Osteoblast (primary cell): ENCODE results near the gene CNTD1. TPM values are rescaled to one million over a fixed set of nuclear protein-coding genes. Genes with fewer than 3 reads are reported as not detected.

Experiments
- DNase-seq: peaks from one replicate; pipeline ENCODE4 v3.0.0; 2011; ENCODE audit warnings: low spot score, mixed read lengths; ENCODE audit not compliant: insufficient read length; ENCODE audit errors: missing footprints
- H2AFZ ChIP-seq: 2 replicates; pipeline ENCODE4 v1.6.0; 2011; ENCODE audit warnings: mild to moderate bottlenecking, low read length
- H3K27ac ChIP-seq: 2 replicates; pipeline ENCODE4 v1.5.1; 2011; ENCODE audit warnings: mild to moderate bottlenecking, low read depth, low read length, moderate library complexity
- H3K27me3 ChIP-seq: 2 replicates; pipeline ENCODE4 v1.6.0; 2012; ENCODE audit warnings: mild to moderate bottlenecking, control low read depth, inconsistent platforms, low read length, moderate library complexity; ENCODE audit not compliant: insufficient read depth
- H3K36me3 ChIP-seq: 2 replicates; pipeline ENCODE4 v1.5.1; 2011; ENCODE audit warnings: mild to moderate bottlenecking, low read length, control low read depth, moderate library complexity; ENCODE audit not compliant: insufficient read depth
- H3K4me1 ChIP-seq: 2 replicates; pipeline ENCODE4 v1.5.1; 2011; ENCODE audit warnings: mild to moderate bottlenecking, low read length, control low read depth, moderate library complexity; ENCODE audit not compliant: insufficient read depth
- H3K4me2 ChIP-seq: 2 replicates; pipeline ENCODE4 v1.6.0; 2011; ENCODE audit warnings: mild to moderate bottlenecking, low read length; ENCODE audit not compliant: insufficient read depth
- H3K4me3 ChIP-seq: fragments of 200-600 bp; sonication (generic); 3 replicates; pipeline ENCODE4 v1.5.1; 2012; ENCODE audit warnings: mild to moderate bottlenecking, low read length, inconsistent platforms; ENCODE audit not compliant: insufficient read depth
- H3K79me2 ChIP-seq: 2 replicates; pipeline ENCODE4 v1.6.0; 2012; ENCODE audit warnings: mild to moderate bottlenecking, low read length, control low read depth, inconsistent platforms; ENCODE audit not compliant: insufficient read depth
- H3K9me3 ChIP-seq: 2 replicates; pipeline ENCODE4 v1.5.1; 2011; ENCODE audit warnings: low read depth, low read length, control low read depth
- H4K20me1 ChIP-seq: 2 replicates; pipeline ENCODE4 v1.6.0; 2012; ENCODE audit warnings: mild to moderate bottlenecking, low read length, control low read depth; ENCODE audit not compliant: insufficient read depth
- total RNA-seq: library from RNA; depleted of rRNA; stranded (reverse); fragments of >200 nt; gene quantifications from 2 replicates; pipeline ENCODE4 v1.2.3, GENCODE V29; 2012
- TF ChIP-seq, protein P1 (sequence below): IDR thresholded peaks from 2 replicates; pipeline ENCODE4 v1.5.1; 2011; ENCODE audit warnings: mild to moderate bottlenecking, low read depth, low read length, moderate library complexity; ENCODE audit errors: extremely low read depth

The CNTD1 gene
- total RNA-seq, 1 donor = not detected

DNA sequence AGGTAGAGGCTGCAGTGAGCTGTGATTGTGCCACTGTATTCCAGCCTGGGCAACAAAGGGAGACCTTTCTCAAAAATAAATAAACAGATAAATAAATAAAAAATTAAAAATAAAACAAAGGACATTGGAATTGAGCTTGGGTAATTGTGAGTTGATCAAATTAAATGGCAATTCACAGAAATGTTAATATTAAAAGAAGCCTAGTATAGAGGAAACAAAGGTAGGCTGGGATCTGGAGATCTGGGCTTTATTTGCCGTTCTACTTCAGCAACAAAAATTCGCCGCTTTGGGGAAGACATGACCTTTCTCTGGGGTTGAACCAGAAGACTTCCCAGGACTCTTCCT lies 25.7 kb upstream of the CNTD1 start:
- H3K27ac ChIP-seq = peak overlapping the region; percentile 86
- peaks cover 25% of the 10 kb centered on the region for H3K36me3 ChIP-seq
- DNase-seq = no peak
- peak overlapping the region; percentile 88 for H3K4me3 ChIP-seq
- H3K27me3 ChIP-seq = no peaks in the 10 kb centered on the region
- H3K4me1 ChIP-seq = peaks cover 28% of the 10 kb centered on the region
- peaks cover 7% of the 10 kb centered on the region for H3K79me2 ChIP-seq
- TF ChIP-seq, protein P1, sequence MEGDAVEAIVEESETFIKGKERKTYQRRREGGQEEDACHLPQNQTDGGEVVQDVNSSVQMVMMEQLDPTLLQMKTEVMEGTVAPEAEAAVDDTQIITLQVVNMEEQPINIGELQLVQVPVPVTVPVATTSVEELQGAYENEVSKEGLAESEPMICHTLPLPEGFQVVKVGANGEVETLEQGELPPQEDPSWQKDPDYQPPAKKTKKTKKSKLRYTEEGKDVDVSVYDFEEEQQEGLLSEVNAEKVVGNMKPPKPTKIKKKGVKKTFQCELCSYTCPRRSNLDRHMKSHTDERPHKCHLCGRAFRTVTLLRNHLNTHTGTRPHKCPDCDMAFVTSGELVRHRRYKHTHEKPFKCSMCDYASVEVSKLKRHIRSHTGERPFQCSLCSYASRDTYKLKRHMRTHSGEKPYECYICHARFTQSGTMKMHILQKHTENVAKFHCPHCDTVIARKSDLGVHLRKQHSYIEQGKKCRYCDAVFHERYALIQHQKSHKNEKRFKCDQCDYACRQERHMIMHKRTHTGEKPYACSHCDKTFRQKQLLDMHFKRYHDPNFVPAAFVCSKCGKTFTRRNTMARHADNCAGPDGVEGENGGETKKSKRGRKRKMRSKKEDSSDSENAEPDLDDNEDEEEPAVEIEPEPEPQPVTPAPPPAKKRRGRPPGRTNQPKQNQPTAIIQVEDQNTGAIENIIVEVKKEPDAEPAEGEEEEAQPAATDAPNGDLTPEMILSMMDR = no peak
- H2AFZ ChIP-seq = peak overlapping the region; percentile 95
- no peaks in the 10 kb centered on the region for H4K20me1 ChIP-seq
- no peaks in the 10 kb centered on the region for H3K9me3 ChIP-seq
- H3K4me2 ChIP-seq = peak overlapping the region; percentile 98

DNA sequence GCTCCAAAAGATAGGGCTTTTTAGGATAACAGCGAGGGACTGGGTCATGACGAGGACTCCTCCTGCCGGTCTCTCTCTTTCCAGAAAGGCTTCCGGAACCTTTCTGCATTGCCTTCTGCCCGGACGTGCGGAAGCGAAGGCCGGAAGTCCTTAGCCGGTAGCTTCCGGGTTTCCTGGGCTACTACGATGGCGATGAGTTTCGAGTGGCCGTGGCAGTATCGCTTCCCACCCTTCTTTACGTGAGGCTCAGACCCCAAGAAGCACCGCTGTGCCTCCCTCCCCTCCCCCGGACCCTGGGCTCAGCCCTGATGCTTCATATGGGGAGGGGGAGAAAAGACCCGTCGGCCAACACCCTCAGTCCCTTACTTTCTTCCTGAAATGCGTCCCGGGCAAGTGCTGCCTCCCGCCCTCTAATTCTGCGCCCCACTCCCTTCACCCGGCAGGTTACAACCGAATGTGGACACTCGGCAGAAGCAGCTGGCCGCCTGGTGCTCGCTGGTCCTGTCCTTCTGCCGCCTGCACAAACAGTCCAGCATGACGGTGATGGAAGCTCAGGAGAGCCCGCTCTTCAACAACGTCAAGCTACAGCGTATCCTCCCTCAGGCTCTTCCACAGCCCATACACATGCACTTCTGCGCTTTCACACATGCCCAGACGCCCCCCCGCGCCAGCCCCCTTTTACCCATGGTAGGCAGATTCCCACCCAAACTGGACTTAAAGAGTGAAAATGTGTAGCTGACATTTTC lies 25.2 kb upstream of the CNTD1 start, which contains the start of gene VPS25:
TSS of gene VPS25 (plus strand) at position 160 of the 746 bp plus-strand sequence. CDS start at position 187, 27 bp downstream.
- no peaks in the 10 kb centered on the region for H3K9me3 ChIP-seq
- peak within 1 kb of the TSS; percentile 86 for H3K27ac ChIP-seq
- TF ChIP-seq, protein P1 = peak; percentile 15
- DNase-seq = peak; percentile 98
- H3K4me1 ChIP-seq = peaks cover 28% of the 10 kb centered on the region
- peak within 1 kb of the TSS; percentile 95 for H2AFZ ChIP-seq
- no peaks in the 10 kb centered on the region for H3K27me3 ChIP-seq
- peaks cover 7% of the 10 kb centered on the region for H3K79me2 ChIP-seq
- peaks cover 27% of the 10 kb centered on the region for H3K36me3 ChIP-seq
- H3K4me3 ChIP-seq = peak within 1 kb of the TSS; percentile 88
- H4K20me1 ChIP-seq = no peaks in the 10 kb centered on the region
- peak within 1 kb of the TSS; percentile 98 for H3K4me2 ChIP-seq

GRCh38 chr17:42774066-42774745 lies 24.5 kb upstream of the CNTD1 start:
- DNase-seq = peak; percentile 71
- H3K36me3 ChIP-seq = peaks cover 34% of the 10 kb centered on the region
- peak overlapping the region; percentile 88 for H3K4me3 ChIP-seq
- peaks cover 28% of the 10 kb centered on the region for H3K4me1 ChIP-seq
- H3K27ac ChIP-seq = peak overlapping the region; percentile 86
- peak overlapping the region; percentile 95 for H2AFZ ChIP-seq
- H3K79me2 ChIP-seq = peaks cover 7% of the 10 kb centered on the region
- no peaks in the 10 kb centered on the region for H4K20me1 ChIP-seq
- H3K27me3 ChIP-seq = no peaks in the 10 kb centered on the region
- no peaks in the 10 kb centered on the region for H3K9me3 ChIP-seq
- TF ChIP-seq, protein P1 = no peak
- H3K4me2 ChIP-seq = peak overlapping the region; percentile 98

DNA sequence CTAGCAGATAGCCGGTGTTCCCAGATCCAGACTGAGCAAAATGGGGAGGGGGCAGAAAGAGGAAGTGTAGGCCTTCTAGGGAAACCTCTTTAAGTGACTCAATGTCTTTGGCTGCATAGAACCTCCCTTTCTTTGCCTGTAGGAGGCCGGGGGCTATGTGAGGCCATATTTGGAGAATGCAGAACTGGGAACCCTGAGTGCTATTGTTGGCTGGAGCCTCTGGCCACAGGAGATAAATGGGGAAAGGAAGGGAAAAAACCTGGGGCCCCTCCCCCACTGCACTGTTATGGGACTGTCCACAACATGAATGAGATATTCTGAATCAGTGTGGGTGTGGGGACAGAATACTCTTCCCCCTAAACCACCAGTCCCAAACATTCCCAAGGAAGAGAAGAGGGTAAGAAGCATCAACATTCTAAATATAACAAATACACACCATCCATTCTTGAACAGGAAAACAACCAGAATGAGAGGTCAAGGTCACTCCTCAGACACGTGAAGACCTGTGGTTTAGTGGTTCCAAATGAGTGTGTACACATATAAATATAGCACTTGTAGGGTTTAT lies 23.0 kb upstream of the CNTD1 start:
- H3K4me2 ChIP-seq = peak overlapping the region; percentile 17
- H3K4me1 ChIP-seq = peaks cover 35% of the 10 kb centered on the region
- DNase-seq = peak; percentile 88
- H2AFZ ChIP-seq = no peak overlapping the region
- no peaks in the 10 kb centered on the region for H3K9me3 ChIP-seq
- peaks cover 36% of the 10 kb centered on the region for H3K36me3 ChIP-seq
- TF ChIP-seq, protein P1 = no peak
- peaks cover 3% of the 10 kb centered on the region for H4K20me1 ChIP-seq
- H3K4me3 ChIP-seq = no peak overlapping the region
- peaks cover 7% of the 10 kb centered on the region for H3K79me2 ChIP-seq
- H3K27me3 ChIP-seq = no peaks in the 10 kb centered on the region
- peak overlapping the region; percentile 63 for H3K27ac ChIP-seq
